PFSK-1 (cell line): Measurements from ENCODE around the gene C2.

ENCODE experiments used
- FOXP2 ChIP-seq: optimal IDR thresholded peaks from 2 replicates; pipeline ENCODE3; 2011; ENCODE audit warnings: borderline replicate concordance, control low read depth, inconsistent platforms; ENCODE audit not compliant: insufficient read depth; ENCODE audit errors: extremely low read length, extremely low read depth
- POLR2AphosphoS5 ChIP-seq: IDR thresholded peaks from 2 replicates; pipeline ENCODE4 v1.6.1; 2012; ENCODE audit warnings: low read depth, mild to moderate bottlenecking, control low read depth, low read length, moderate library complexity
- REST ChIP-seq, 2 experiments: IDR thresholded peaks; 2 replicates each; pipeline versions ENCODE4 v1.6.1 to v1.8.0; 2011 to 2012; ENCODE audit warnings: low read depth in 2 of 2, low read length in 2 of 2, control low read depth in 1 of 2, inconsistent platforms in 1 of 2, mild to moderate bottlenecking in 1 of 2, moderate library complexity in 1 of 2; ENCODE audit not compliant: insufficient read depth in 1 of 2
- SIN3A ChIP-seq: IDR thresholded peaks from 2 replicates; pipeline ENCODE4 v1.6.1; 2012; ENCODE audit warnings: mild to moderate bottlenecking, low read length, moderate library complexity, borderline replicate concordance; ENCODE audit not compliant: insufficient read depth
- TAF1 ChIP-seq: IDR thresholded peaks from 2 replicates; pipeline ENCODE4 v1.6.1; 2012; ENCODE audit warnings: low read length, control low read depth, borderline replicate concordance; ENCODE audit not compliant: insufficient read depth

- TF ChIP-seq TAF1 (no peak), POLR2AphosphoS5 (no peak), REST (IDR thresholded peaks at IDR 0.05; ENCODE audit: insufficient read depth in 1 of 2, low read depth in 2 of 2, low read length in 2 of 2) (no peak), SIN3A (no peak), FOXP2 (no peak)
These were observed 3.4 kb downstream of the C2 start for GRCh38 chr6:31930962-31931361.
